Measurements from ENCODE around the gene KCNIP1.

Gene KCNIP1

GRCh38 chr5:170483701-170484458 lies 19.9 kb upstream of the KCNIP1 start:
- no peak for DNase-seq

DNA sequence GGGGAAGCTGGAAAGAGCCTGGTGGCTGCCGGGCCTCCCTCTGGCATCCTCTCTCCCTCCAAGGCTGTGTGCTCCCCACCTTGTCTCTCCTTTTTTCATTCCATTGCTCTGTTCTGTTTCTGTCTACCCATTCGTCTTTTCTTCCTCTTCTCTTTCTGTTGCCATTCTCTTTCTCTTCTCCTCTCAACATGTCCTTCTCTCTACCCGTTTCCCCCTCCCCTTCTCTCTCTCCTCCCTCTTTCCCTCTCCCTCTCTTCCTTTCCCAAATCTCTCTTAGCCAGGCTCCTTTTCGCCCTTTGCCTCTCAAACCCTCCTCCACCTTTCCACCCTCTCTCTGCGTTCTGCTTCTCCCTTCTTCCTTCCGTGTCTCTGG lies 19.4 kb upstream of the KCNIP1 start:
- no peak for DNase-seq

DNA sequence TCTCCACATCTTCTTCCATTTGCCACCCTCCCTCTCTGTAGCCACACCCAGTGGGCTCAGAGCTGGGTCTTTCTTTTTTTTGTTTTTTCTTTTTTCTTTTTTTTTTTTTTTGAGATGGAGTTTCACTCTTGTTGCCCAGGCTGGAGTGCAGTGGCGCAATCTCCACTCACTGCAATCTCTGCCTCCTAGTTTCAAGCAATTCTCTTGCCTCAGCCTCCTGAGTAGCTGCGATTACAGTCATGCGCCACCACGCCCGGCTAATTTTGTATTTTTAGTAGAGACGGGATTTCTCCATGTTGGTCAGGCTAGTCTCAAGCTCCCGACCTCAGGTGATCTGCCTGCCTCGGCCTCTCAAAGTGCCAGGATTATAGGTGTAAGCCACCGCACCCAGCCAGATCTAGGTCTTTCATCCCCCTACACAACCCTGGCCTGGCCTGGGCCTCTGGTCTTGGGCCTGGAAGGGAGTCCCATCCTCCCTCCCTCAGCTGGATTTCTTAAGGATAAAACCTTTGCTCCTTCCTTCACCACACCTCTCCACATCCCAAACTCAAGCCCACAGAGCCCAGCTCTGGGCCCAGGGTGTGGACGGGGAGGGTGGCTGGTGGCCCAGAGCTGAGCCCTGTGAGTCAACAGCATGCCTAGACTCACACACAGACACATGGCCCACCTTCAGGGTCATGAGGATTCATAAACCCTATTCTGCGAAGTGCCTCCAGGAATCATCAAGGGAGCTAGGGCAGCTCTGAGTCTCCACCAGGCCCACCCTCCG lies 18.8 kb upstream of the KCNIP1 start:
- no peak for DNase-seq

DNA sequence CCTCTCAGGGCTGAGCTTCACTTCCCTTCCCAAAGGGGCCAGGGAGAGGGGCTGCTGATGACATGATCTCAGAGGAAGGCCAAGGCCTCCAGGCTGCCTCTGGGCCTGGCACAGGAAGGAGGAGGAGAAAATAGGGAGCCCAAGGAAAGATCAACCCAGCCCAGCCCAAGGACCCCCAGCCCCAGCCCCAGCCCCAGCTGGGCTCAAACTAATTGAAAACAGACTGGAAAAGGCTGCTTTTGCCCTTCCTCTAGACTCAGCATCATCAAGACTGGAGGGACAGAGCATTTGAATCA lies 18.3 kb upstream of the KCNIP1 start:
- no peak for DNase-seq

DNA sequence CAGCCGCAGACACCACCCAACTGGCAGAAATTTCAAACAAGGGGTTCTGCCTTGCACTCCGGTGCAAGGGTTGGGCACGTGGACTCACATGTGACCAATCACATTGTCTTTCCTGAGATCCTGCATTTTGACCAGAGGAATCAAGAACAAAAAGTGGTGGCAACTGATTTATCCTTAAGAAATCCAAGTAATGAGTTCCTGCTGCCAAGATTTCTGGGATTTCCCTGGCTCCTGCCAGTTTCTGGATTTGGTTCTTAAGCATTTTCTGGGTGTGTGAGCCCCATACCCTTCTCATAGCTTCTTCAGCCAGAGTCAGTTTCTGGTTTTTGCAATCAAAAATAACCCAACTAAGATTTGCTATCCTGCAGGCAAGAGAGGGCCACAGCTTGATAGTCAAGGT lies 17.4 kb upstream of the KCNIP1 start:
- DNase-seq: no peak

- DNase-seq: no peak
These were observed 15.2 kb upstream of the KCNIP1 start for GRCh38 chr5:170488570-170488969.

GRCh38 chr5:170489199-170489598 lies 14.6 kb upstream of the KCNIP1 start:
- no peak for DNase-seq

DNA sequence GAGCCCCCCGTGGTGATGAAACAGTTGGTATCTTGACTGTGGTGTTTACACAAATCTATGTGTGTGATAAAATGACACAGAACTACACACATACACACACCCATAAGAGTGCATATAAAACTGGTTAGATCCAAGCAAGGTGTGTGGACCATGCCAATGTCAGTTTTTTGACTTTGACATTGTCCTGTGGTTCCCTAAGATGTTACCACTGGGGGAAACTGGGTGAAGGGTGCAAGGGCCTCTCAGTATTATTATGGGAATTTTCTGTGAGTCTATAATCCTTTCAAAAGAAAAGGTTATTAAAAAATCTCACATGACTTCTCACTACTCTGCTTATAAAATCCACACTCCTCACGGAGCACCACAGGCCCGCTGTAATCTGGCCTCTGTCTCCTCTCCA lies 13.4 kb upstream of the KCNIP1 start:
- no peak for DNase-seq

- no peak for DNase-seq
These were observed 12.3 kb upstream of the KCNIP1 start for GRCh38 chr5:170491479-170491878.

DNA sequence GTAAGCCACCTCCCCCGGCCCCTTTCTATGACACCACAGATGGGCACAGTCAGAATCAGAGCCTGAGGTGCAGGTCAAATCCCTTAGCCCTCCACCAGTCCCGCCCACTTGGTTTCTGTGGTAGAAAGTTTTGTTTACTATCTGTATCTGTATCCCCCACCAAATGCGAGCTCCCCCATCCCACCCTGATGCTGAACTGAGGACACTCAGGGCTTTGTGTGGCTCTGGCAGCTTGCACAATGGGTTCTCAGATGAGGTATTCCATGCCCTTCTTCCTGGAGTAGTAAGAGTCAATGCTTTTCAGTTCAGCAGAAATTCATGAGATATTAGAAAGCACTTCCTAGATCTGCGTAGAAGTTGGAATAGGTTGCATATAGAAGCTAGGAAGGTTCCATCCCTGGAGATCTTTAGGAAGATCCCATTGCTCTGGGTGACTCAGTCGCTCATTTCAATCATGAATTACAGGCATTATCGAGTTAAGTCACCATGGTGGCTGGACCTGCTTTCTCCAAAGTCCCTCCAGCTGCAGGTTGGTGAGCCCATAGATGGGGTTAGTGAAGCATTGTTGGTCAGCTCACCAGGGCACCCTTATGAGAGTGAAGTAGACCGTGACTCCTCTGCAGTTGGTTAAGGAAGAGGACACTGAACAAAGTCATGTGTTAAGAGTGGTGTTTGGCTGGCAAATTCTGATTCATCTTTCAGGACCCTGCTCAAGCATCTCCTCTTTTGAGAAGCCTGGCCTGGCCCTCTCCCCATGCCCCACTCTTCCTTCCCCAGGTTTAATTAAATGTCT lies 10.6 kb upstream of the KCNIP1 start:
- DNase-seq: no peak

DNA sequence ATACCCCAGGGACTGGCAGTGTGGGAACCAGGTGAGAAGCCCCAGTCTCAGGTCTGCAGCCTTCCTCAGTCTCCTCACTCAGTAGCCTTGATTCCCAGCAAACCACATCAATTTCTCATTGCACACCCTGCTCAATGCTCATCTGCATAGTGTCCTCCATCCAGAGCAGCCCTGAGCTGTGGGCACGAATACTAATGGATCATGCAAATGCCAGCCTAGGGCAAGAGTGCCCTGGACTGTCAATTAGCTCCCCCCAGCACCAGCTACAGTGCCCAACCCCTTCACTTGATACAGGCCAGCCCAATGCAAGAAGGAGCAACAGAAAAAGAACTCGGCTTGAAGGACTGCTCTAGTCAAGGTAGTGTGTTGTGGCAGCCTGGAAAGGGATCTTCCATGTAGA lies 9.8 kb upstream of the KCNIP1 start:
- no peak for DNase-seq

DNA sequence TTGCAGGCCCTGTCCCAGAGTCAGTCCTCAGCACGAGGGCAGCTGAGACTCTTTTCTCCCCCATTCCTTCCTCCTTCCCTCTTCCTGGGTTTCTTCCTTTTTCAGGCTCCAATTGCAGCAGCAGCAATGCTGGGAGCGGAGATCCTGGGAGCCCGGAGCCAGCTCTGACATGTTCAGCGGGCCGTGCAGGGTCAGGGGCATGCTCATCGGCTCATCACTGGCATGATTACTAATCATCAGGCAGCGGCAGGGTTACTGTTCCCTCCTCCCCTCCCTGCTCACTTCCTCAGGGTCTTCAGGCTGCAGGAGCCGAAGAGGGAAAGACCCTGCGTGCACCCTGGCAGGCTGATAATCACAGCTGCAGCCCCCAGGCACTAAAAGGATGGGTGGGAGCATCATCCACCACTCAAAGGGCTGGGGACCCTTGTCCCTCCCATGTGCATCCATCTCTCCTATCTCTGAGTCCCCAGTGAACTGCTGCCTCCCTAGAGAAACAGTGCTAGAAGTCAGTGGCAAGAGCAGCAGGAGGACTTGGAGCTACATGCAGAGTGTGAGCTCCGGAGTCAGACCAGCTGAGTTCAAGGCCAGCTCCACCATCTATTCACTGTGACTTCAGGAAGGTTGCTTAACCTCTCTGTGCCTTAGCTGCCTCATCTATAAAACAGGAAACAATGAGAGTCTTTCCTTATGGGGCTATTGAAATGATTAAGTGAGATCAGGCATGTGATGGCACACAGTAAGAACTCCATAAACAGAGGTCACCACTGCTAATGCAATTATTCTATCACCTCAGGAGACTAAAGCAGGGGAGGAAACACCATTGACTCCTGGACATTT lies 7.8 kb upstream of the KCNIP1 start:
- DNase-seq: no peak

DNA sequence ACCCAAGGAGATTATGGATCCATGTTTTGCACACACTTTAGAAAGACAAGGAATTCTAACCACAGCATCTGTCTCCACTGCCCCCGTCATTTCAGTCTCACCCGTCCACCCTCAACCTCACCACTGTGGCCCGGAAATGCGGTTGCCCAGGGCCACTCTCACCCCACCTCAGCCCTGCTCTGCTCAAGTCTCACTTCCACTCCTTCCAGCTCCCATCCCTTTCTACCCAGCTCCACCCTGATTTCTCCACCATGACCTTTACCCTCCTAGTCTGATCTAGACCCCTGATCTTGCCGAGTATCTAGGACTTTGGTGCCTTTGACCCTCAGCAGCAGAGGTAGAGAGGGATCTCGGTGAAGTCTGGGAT lies 7.2 kb upstream of the KCNIP1 start:
- DNase-seq: no peak

- DNase-seq: no peak
These were observed 6.3 kb upstream of the KCNIP1 start for GRCh38 chr5:170497311-170498038.

- DNase-seq: no peak
These were observed 4.9 kb upstream of the KCNIP1 start for GRCh38 chr5:170498811-170499351.

GRCh38 chr5:170499621-170500020 lies 4.2 kb upstream of the KCNIP1 start:
- no peak for DNase-seq

GRCh38 chr5:170501361-170501760 lies 2.5 kb upstream of the KCNIP1 start:
- no peak for DNase-seq

GRCh38 chr5:170501931-170502330 lies 1.9 kb upstream of the KCNIP1 start:
- no peak for DNase-seq

- no peak for DNase-seq
These were observed 921 bp downstream of the KCNIP1 start for GRCh38 chr5:170504616-170505266.

GRCh38 chr5:170508036-170508435 lies 4.2 kb downstream of the KCNIP1 start:
- DNase-seq: no peak

DNA sequence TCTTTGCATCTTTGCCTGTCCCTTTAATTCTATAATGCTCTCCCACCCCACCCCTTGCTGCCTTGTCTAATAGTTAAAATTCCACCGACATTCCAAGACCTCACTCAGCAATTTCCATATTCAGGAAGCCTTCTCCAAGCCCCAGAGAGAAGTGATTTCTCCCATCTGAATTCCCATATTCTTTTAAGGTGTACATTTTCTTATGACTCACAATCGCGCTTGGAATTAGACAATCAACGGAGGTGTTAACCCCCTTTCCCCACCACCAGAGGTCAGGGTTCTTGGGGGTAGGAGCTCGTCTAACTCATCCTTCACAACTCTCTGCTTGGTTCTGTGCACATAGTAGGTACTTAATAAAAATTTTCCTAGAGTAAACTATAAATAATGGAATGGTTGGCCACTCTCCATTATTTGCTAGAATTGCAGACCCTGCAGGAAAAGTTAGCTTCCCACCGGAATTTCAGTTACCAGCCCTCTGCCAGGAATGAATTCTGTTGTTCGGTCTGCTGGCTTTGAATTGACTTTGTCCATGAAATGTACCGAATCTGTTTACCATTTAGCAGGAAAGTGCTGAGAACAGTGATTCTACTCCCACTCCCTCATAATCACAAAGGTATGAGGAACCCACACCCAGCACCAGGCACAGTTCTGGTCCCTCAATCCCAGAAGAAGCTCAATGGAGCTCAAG lies 5.0 kb downstream of the KCNIP1 start:
- DNase-seq: no peak

Measured in activated CD4-positive, alpha-beta T cell treated with anti-CD3 and anti-CD28 coated beads, Interleukin-2, amount 50 U/mL, for 16 hours (primary cell).